Activated CD4-positive, alpha-beta T cell treated with anti-CD3 and anti-CD28 coated beads, Interleukin-2, amount 50 U/mL, for 16 hours (primary cell): ENCODE data around the gene DPYD.

ENCODE experiments used
- DNase-seq: peaks from one replicate; pipeline ENCODE4 v3.0.0-alpha.2; 2020

Gene DPYD

DNA sequence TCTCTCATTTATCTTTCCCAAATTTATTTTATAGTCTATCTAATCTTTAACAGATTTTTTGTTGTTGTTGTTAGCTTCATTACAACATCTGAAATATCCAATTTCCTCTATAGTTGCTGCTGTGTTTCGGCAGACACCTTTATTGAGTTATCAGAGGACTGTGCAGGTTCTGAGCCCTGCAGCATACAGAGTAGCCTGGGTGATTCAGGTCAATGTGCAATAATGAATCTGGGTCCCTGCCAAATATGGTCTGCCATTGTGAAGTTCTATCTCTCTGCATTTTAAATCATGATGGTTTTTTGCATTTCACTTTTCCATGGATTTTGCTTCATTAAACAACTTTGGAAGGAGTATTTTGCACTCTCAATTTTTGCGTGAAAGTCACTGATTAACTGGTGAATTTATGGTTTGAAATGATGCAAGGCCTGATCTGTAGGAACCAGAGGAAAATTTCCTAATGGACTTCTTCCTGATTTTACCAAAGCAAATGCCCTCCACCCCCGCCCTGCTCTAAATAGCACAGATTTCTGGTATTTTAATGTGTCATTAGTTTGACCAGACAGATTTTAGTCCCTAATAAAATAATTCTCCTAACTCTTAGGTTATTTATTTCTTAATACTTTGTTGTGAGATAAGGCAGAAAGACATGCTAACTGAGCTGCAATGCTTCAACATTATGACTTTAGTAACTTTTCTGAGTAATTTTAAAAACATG, 797.0 kb downstream of the DPYD start:
- DNase-seq = no peak

- no peak for DNase-seq
These were observed 800.0 kb downstream of the DPYD start for GRCh38 chr1:97120806-97121205.

GRCh38 chr1:97119260-97120158, 801.3 kb downstream of the DPYD start:
- no peak for DNase-seq

DNA sequence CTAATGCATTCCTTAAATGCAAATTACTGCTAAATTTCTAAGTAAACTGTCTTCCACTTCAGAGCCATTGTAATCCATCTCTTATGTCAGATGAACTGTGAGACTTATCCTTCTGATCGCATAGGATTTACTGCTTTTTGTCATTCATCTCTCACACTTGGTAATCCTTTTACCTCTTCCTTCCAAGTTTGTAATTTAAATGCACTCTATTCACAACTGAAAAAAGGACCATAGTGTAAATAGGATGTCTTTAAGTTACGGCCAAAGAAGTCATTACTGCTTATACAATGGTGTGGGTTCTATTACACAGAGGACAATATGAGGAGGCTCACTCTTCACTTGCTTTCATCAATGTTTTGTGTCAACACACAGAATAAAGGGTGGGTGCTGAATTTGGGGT, 806.0 kb downstream of the DPYD start:
- no peak for DNase-seq

- DNase-seq = no peak
These were observed 808.4 kb downstream of the DPYD start for GRCh38 chr1:97112442-97112841.

DNA sequence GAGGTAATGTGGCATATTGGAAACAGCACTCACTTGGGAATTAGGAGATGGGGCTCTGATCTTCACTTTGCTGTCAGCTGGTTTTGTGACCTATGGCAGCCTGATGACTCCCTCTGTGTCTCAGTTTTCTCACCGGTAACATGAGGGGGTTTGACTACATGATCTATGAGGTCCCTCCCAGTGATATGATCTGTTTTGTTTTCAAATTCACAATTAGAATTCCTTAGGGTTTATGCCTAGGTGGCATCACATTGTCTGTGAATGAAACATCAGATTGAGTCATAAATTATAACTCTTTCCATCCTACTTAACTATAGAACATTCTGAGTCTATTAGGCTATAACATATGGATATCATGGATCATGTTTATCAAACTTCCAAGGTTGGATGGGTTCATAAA, 812.7 kb downstream of the DPYD start:
- no peak for DNase-seq

GRCh38 chr1:97105531-97105930, 815.3 kb downstream of the DPYD start:
- no peak for DNase-seq

DNA sequence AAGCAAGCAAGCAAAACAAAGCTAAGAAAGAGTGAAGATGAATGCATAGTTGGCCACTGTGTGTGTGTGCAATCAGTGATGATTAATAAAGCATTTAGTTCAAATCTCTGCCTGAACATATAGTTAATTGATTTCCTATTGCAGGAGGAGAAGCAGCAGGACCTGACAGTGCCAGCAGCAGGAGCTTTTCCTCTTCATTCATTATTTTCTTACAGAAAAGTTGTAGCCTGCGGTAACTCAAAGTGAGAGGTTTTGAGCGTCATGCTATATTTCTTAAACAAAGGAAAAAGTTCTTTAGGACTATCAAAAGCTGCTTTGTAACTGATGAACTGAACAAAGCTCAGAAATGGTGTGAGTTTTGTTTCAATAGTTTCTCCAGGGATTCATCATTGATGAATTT, 819.3 kb downstream of the DPYD start:
- DNase-seq = no peak

GRCh38 chr1:97097404-97097925, 823.4 kb downstream of the DPYD start:
- DNase-seq = no peak

DNA sequence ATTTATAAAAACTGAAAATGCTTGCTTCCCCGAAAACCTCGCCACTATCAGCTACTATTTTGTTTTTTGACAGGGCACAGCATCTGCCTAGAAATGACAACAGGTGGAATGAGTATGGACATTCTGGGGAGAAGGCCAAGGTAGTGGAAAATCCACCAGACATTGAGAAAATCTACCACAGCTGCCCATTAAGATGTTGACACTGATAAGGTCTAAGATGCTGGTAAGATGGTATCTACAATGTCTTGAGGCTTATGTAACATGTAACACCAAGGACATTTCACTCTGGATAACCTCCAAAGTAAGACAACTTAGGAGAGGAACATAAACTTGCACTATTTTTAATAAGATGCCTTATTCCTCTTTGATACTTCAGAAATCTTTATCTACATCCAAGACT, 825.1 kb downstream of the DPYD start:
- no peak for DNase-seq

- peak; percentile 1 for DNase-seq
These were observed 826.4 kb downstream of the DPYD start for GRCh38 chr1:97094247-97094972.

GRCh38 chr1:97093741-97094140, 827.1 kb downstream of the DPYD start:
- no peak for DNase-seq

GRCh38 chr1:97092824-97093223, 828.0 kb downstream of the DPYD start:
- no peak for DNase-seq

GRCh38 chr1:97091679-97092078, 829.2 kb downstream of the DPYD start:
- DNase-seq = no peak

DNA sequence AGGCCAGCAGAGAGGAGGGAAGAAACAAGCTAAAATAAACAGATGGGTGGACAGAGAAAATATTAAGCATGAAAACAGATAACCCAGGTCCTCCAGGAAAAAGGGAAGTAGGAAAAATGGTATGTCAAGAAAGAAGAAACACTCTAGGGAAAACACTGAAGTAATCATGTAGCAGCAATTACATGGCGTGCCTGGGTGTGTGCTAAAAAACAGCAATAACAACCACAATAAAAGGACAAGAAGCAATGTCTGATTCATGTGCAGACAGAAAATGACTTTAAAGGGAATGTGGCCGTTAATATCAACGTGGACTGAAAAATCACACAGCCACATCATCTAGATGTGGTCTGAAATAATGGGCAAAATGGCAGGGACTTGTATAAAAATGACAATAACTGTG, 829.6 kb downstream of the DPYD start:
- no peak for DNase-seq

GRCh38 chr1:97090725-97091124, 830.1 kb downstream of the DPYD start:
- no peak for DNase-seq

GRCh38 chr1:97089173-97089572, 831.7 kb downstream of the DPYD start:
- no peak for DNase-seq

GRCh38 chr1:97088391-97088790, 832.4 kb downstream of the DPYD start:
- no peak for DNase-seq

GRCh38 chr1:97084546-97084945, 836.3 kb downstream of the DPYD start:
- DNase-seq = no peak

- no peak for DNase-seq
These were observed 838.5 kb downstream of the DPYD start for GRCh38 chr1:97082160-97082848.

DNA sequence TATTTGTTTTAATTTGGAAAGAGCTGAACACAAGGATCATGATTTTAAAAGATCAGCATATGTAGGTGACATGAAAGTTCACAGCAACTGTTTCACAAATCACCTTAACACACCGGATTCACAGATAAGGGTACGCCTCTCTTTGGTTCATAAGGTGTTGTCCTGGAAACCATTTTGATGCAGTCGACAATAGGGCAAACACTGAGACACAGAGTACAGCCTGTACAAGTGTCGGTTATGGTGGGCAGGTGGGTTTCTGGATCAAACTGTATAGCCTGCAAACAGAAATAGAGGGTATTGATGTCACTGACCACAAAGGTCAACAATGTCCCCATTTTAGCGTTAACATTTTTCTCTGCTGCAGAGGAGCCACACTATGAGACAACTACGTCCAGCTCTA, 842.0 kb downstream of the DPYD start:
- no peak for DNase-seq

GRCh38 chr1:97077221-97077620, 843.6 kb downstream of the DPYD start:
- DNase-seq = no peak

GRCh38 chr1:97074771-97075170, 846.1 kb downstream of the DPYD start:
- DNase-seq = no peak
